BE2C (cell line): ENCODE measurements around the gene ZNF764.

Experiments used
- DNase-seq: peaks from one replicate; pipeline ENCODE4 v3.0.0-alpha.2; 2020
- H3K27me3 ChIP-seq: fragments of 250-450 bp; sonication (Bioruptor Pico); 2 replicates; pipeline ENCODE4 v1.5.1; 2020; ENCODE audit warnings: mild to moderate bottlenecking
- H3K36me3 ChIP-seq: fragments of 250-450 bp; sonication (Bioruptor Pico); 2 replicates; pipeline ENCODE4 v1.5.1; 2020; ENCODE audit warnings: mild to moderate bottlenecking
- H3K4me1 ChIP-seq: fragments of 250-450 bp; sonication (Bioruptor Pico); 2 replicates; pipeline ENCODE4 v1.5.1; 2020
- H3K4me3 ChIP-seq: 2 replicates; pipeline ENCODE4 v1.5.1; 2011; ENCODE audit warnings: low read depth, low read length
- H3K9me3 ChIP-seq: fragments of 250-450 bp; sonication (Bioruptor Pico); 2 replicates; pipeline ENCODE4 v1.5.1; 2020
- CTCF ChIP-seq: IDR thresholded peaks from 2 replicates; pipeline ENCODE4 v1.5.1; 2012; ENCODE audit warnings: mild to moderate bottlenecking, low read depth, low read length

Gene ZNF764

GRCh38 chr16:30530163-30531037, 27.8 kb downstream of the ZNF764 start:
- TF ChIP-seq CTCF, result no peak
- Histone ChIP-seq H3K9me3 (no peaks in the 10 kb centered on the region), H3K27me3 (no peaks in the 10 kb centered on the region), H3K4me1 (peaks cover 6% of the 10 kb centered on the region), H3K36me3 (no peaks in the 10 kb centered on the region; the same call in 1 of the 2 replicates), H3K4me3 (no peak overlapping the region)
- DNase-seq, result no peak

DNA sequence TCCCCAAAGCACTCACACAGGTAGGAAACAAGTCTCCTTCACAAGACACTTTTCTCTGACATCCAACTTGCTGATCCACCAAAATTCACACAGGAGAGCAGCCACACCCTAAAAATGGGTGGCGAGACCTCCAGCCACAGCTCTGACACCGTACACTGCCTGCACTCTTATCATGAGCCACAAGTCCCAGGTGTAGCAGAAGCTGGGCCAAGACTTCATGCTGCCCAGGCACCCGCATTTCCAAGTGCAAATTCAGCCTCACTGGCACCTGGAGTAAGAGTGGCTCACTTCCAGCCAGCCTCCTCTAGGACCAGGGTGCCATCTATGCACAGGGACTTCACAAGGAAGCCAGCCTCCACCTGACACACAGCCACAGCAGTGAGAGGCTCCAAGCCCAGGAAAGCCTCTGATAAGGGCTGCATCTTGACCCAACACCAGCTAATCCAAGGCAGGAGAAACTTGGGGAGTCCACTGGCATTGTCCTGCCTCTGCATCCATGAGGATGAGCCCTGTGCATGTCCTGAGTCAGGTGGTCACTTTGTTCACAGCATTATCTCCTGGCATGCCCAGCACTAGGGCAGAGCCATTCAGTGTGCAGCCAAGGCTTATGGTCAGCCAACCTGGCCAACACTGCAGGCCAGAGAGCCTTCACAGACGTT, 29.2 kb downstream of the ZNF764 start:
- no peak for DNase-seq
- no peak for TF ChIP-seq CTCF
- peaks cover 7% of the 10 kb centered on the region for H3K36me3 ChIP-seq

GRCh38 chr16:30527635-30528178, 30.5 kb downstream of the ZNF764 start:
- Histone ChIP-seq H3K27me3 (no peaks in the 10 kb centered on the region), H3K36me3 (peaks cover 7% of the 10 kb centered on the region), H3K4me3 (peak overlapping the region; percentile 39), H3K9me3 (no peaks in the 10 kb centered on the region), H3K4me1 (peaks cover 3% of the 10 kb centered on the region)
- TF ChIP-seq CTCF, result no peak
- no peak for DNase-seq

More for the DNA sequence above, 29.2 kb downstream of the ZNF764 start:
- H3K4me3 ChIP-seq, result no peak overlapping the region
- peaks cover 3% of the 10 kb centered on the region for H3K4me1 ChIP-seq
- no peaks in the 10 kb centered on the region for H3K9me3 ChIP-seq
- no peaks in the 10 kb centered on the region for H3K27me3 ChIP-seq

- peak overlapping the region; percentile 76 for H3K4me3 ChIP-seq
- H3K4me1 ChIP-seq, result peaks cover 3% of the 10 kb centered on the region
- no peaks in the 10 kb centered on the region for H3K27me3 ChIP-seq
- peak; percentile 33 for TF ChIP-seq CTCF
- peak; percentile 99 for DNase-seq
- peaks cover 7% of the 10 kb centered on the region for H3K36me3 ChIP-seq
- H3K9me3 ChIP-seq, result no peaks in the 10 kb centered on the region
Measured at GRCh38 chr16:30526823-30527634, 31.1 kb downstream of the ZNF764 start.

DNA sequence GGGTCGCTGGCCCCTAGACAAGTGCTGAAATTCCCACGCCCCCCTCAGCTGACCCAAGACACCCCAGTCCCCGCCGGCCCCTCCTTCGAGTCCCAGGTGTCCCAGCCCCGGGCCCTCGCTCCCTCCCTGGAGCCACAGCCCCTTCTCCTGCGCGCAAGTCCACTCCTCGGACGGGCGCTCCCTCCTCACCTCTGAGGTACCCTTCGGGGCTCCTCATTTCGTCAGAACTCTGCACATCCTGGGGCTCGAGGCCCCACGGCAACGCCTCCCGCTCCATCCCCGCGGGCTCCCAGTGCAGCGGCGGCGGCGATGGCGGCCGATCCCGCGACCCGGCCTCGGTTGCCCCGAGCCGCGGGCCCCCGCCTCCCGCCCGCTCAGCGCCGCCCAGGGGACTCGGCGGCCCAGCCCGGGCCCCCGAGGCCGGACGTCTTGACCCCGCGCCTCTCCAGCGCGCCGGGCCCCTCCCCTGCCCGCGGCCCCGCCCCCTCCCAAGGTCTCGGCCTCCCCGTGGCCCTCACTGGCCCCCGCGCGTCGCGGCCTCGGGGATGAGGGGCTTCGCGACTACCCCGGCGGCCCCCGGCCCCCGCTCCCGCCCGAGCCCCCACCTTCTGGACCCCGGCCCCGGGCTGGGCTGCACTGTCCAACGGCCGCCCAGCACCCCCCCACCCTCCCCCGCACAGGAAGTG, 31.9 kb downstream of the ZNF764 start, which contains the start of gene ZNF768:
TSS of gene ZNF768 (minus strand) at position 430 of the 686 bp plus-strand sequence. CDS start at position 277, 153 bp downstream.
- Histone ChIP-seq H3K27me3 (no peaks in the 10 kb centered on the region), H3K9me3 (no peaks in the 10 kb centered on the region), H3K4me3 (peak within 1 kb of the TSS; percentile 76), H3K4me1 (peaks cover 3% of the 10 kb centered on the region), H3K36me3 (peaks cover 7% of the 10 kb centered on the region)
- TF ChIP-seq CTCF, result no peak
- no peak for DNase-seq
